CD4-positive, CD25-positive, alpha-beta regulatory T cell (primary cell): ENCODE measurements around the gene CPVL. TPM values are rescaled to one million over a fixed set of nuclear protein-coding genes. Genes with fewer than 3 reads are reported as not detected.
A peak's percentile ranks its signal among the peaks of the same experiment; 100 is the strongest.

Experiments used
- ATAC-seq, 2 donors: fragments of 150-1000 bp; cut with Tn5 transposase; one replicate each; pipeline ENCODE4 v1.10.0; 2021; ENCODE audit warnings: low read depth in 2 of 2, moderate number of reproducible peaks in 2 of 2, moderate library complexity in 1 of 2
- DNase-seq, 3 donors: peaks; one replicate each; pipeline versions ENCODE4 v3.0.0 to v3.0.0-alpha.2; 2012 to 2022; ENCODE audit warnings: mixed read lengths in 1 of 3
- H3K27ac ChIP-seq: one replicate; pipeline ENCODE4 v1.7.0; 2013; ENCODE audit warnings: mild to moderate bottlenecking, low read length; ENCODE audit not compliant: insufficient read depth, poor library complexity, severe bottlenecking
- H3K27me3 ChIP-seq: one replicate; pipeline ENCODE4 v1.7.0; 2013; ENCODE audit warnings: low read length; ENCODE audit not compliant: control insufficient read depth, insufficient read depth
- H3K36me3 ChIP-seq: one replicate; pipeline ENCODE4 v1.7.0; 2013; ENCODE audit warnings: mild to moderate bottlenecking, low read length, moderate library complexity; ENCODE audit not compliant: control insufficient read depth, insufficient read depth
- H3K4me1 ChIP-seq: 2 replicates; pipeline ENCODE4 v1.7.0; 2013; ENCODE audit warnings: mild to moderate bottlenecking, low read length; ENCODE audit not compliant: insufficient read depth, control insufficient read depth, poor library complexity, severe bottlenecking
- H3K4me3 ChIP-seq: one replicate; pipeline ENCODE4 v1.7.0; 2013; ENCODE audit warnings: low read depth, mild to moderate bottlenecking, low read length, moderate library complexity
- H3K9me3 ChIP-seq, 2 experiments: 1 replicate in 1 of 2; 2 replicates in 1 of 2; pipeline ENCODE4 v1.7.0; 2013; ENCODE audit warnings: low read length in 2 of 2, mild to moderate bottlenecking in 1 of 2, moderate library complexity in 1 of 2; ENCODE audit not compliant: control insufficient read depth in 2 of 2
- H3K27ac Mint-ChIP-seq, 3 donors: one replicate each; pipeline ENCODE4 v1.8.0; 2020 to 2022; ENCODE audit warnings: mild to moderate bottlenecking in 3 of 3, mixed read lengths in 3 of 3, moderate library complexity in 2 of 3
- H3K27me3 Mint-ChIP-seq: one replicate; pipeline ENCODE4 v1.8.0; 2022; ENCODE audit warnings: mild to moderate bottlenecking, mixed read lengths
- H3K36me3 Mint-ChIP-seq: one replicate; pipeline ENCODE4 v1.8.0; 2020; ENCODE audit warnings: mixed read lengths
- H3K4me1 Mint-ChIP-seq, 4 donors: one replicate each; pipeline ENCODE4 v1.8.0; 2020 to 2022; ENCODE audit warnings: mixed read lengths in 4 of 4, mild to moderate bottlenecking in 1 of 4
- H3K4me3 Mint-ChIP-seq, 4 donors: one replicate each; pipeline ENCODE4 v1.8.0; 2020 to 2022; ENCODE audit warnings: mild to moderate bottlenecking in 4 of 4, mixed read lengths in 4 of 4, moderate library complexity in 3 of 4
- H3K9me3 Mint-ChIP-seq, 7 donors: one replicate each; pipeline ENCODE4 v1.8.0; 2020 to 2022; ENCODE audit warnings: mixed read lengths in 7 of 7, mild to moderate bottlenecking in 3 of 7, moderate library complexity in 2 of 7
- polyA plus RNA-seq, 4 donors: library from polyadenylated mRNA; unstranded; fragments of 300-500 nt; fragmentation: Illumina TruSeq; gene quantifications; one replicate each; pipeline ENCODE4 v1.2.3, GENCODE V29; 2021
- total RNA-seq: library from RNA; stranded (reverse); gene quantifications from one replicate; pipeline ENCODE4 v1.2.3, GENCODE V29; 2022

CPVL gene
- total RNA-seq = 0.96 TPM
- polyA plus RNA-seq = 1 to 10 TPM in 1 of 4 donors, under 1 TPM in 2, not detected in 1; 0.15 to 1.3 (median 0.58) TPM

GRCh38 chr7:29146057-29146706 is at the start of gene CPVL:
Gene CPVL (minus strand): TSS chr7:29146537. CDS start chr7:29121061, 25,476 bp downstream.
- Histone ChIP-seq H3K4me1 (no peaks in the 10 kb centered on the region), H3K4me3 (no peak within 1 kb of the TSS), H3K36me3 (no peaks in the 10 kb centered on the region), H3K9me3 (no peaks in the 10 kb centered on the region), H3K27me3 (no peaks in the 10 kb centered on the region), H3K27ac (no peak within 1 kb of the TSS)
- peaks cover 0 to 2% (median 0%) of the 10 kb centered on the region in 7 donors for H3K9me3 Mint-ChIP-seq
- no peak within 1 kb of the TSS for H3K4me3 Mint-ChIP-seq
- no peak for DNase-seq
- peaks cover 17% of the 10 kb centered on the region for H3K27me3 Mint-ChIP-seq
- peak in 1 of 2 donors; percentile 24 for ATAC-seq
- H3K36me3 Mint-ChIP-seq = no peaks in the 10 kb centered on the region
- no peak within 1 kb of the TSS for H3K27ac Mint-ChIP-seq
- no peaks in the 10 kb centered on the region for H3K4me1 Mint-ChIP-seq

DNA sequence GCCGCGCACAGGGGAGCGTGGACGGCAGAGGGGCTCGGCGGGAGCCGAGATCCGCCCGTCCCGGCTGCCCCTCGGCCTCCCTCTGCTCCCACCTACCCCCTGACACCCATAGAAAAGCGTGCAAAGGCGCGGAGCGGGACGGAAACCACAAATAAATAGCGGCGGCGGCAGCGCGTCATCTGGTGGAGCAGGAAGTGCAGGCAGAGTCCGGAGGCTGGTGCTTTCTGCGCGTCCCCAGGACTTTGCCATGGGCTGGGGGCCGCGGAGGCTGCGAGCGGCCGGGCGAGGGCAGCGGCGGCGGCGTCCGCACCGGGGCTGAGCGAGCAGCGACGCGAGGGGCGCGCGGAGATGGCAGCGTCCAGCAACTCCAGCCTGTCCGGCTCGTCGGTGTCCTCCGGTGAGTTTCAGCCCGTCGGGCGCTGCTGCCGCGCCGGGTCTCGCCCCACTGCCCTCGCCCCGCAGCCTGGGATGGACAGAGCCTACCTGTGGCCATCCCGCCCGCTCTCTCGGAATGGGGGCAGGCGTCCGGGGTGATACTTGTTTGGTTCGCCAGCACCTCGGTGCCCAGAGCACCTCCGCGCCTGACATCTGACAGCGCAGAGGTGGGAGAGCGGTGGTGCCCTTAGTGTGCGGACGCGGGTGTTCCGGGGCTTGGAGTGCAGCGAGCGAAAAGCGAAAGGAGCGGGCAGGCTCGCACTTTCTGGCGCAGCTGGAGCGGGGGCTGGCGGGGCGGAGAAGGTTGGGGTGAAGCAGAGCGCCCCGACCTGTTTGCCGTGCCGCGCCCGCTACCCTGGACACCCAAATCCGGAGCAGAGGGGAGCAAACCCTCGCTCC is 48.5 kb upstream of the CPVL start, which contains the start of gene CHN2:
Gene CHN2, plus strand, starts transcription at position 182 of the 834 bp plus-strand sequence.
- Histone ChIP-seq H3K36me3 (no peaks in the 10 kb centered on the region), H3K4me3 (no peak within 1 kb of the TSS), H3K4me1 (peaks cover 5% of the 10 kb centered on the region), H3K9me3 (no peaks in the 10 kb centered on the region), H3K27me3 (peaks cover 31% of the 10 kb centered on the region), H3K27ac (no peak within 1 kb of the TSS)
- H3K27ac Mint-ChIP-seq = no peak within 1 kb of the TSS
- peaks cover 50% of the 10 kb centered on the region for H3K27me3 Mint-ChIP-seq
- peak within 1 kb of the TSS in 3 of 4 donors; percentile 52 to 69 (median 64) for H3K4me3 Mint-ChIP-seq
- peaks cover 0 to 7% (median 4%) of the 10 kb centered on the region in 4 donors for H3K4me1 Mint-ChIP-seq
- H3K9me3 Mint-ChIP-seq = peaks cover 0 to 4% (median 0%) of the 10 kb centered on the region in 7 donors
- DNase-seq (peak in 1 of 3 donors; percentile 41), ATAC-seq (peak; percentile 28 to 30)
- no peaks in the 10 kb centered on the region for H3K36me3 Mint-ChIP-seq

- Histone ChIP-seq H3K4me1 (peaks cover 5% of the 10 kb centered on the region), H3K27me3 (peaks cover 31% of the 10 kb centered on the region), H3K36me3 (no peaks in the 10 kb centered on the region), H3K27ac (no peak overlapping the region), H3K9me3 (no peaks in the 10 kb centered on the region), H3K4me3 (no peak overlapping the region)
- H3K36me3 Mint-ChIP-seq = no peaks in the 10 kb centered on the region
- ATAC-seq (no peak), DNase-seq (no peak)
- peaks cover 50% of the 10 kb centered on the region for H3K27me3 Mint-ChIP-seq
- H3K9me3 Mint-ChIP-seq = peaks cover 0 to 4% (median 0%) of the 10 kb centered on the region in 7 donors
- no peak overlapping the region for H3K4me3 Mint-ChIP-seq
- peaks cover 0 to 7% (median 4%) of the 10 kb centered on the region in 4 donors for H3K4me1 Mint-ChIP-seq
- no peak overlapping the region for H3K27ac Mint-ChIP-seq
Measured at GRCh38 chr7:29194206-29194593, 47.9 kb upstream of the CPVL start.

GRCh38 chr7:29193316-29194205 is 47.2 kb upstream of the CPVL start:
- Mint-ChIP-seq H3K4me1 (peaks cover 0 to 7% (median 6%) of the 10 kb centered on the region in 4 donors), H3K4me3 (peak overlapping the region in 2 of 4 donors; percentile 19 to 48), H3K9me3 (peaks cover 0 to 4% (median 0%) of the 10 kb centered on the region in 7 donors), H3K27me3 (peaks cover 55% of the 10 kb centered on the region), H3K36me3 (no peaks in the 10 kb centered on the region), H3K27ac (no peak overlapping the region)
- Histone ChIP-seq H3K27ac (no peak overlapping the region), H3K4me1 (peaks cover 5% of the 10 kb centered on the region), H3K4me3 (no peak overlapping the region), H3K36me3 (no peaks in the 10 kb centered on the region), H3K27me3 (peaks cover 31% of the 10 kb centered on the region), H3K9me3 (no peaks in the 10 kb centered on the region)
- DNase-seq = no peak
- no peak for ATAC-seq

DNA sequence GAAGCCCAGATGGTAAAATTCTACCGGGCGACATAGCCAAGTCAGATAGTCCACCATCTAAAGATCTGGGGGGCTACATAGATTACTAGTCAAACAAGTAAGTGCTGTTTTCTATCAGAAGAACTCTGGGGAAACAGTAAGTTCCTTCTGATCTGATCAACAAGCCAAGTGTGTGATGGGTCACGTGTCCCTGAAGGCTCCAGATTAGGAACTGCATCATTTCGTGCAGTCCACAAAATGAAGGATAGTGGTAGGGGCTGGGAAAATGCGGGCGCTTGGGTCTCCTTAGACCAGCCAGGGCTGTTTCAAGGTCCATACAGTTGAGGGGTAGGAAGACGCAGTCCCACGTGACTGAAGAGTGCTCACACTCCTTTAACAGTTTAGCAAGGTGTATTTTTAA is 46.5 kb upstream of the CPVL start:
- peaks cover 31% of the 10 kb centered on the region for H3K27me3 ChIP-seq
- Mint-ChIP-seq H3K9me3 (peaks cover 0 to 4% (median 0%) of the 10 kb centered on the region in 7 donors), H3K27ac (peak overlapping the region in 1 of 3 donors; percentile 6), H3K36me3 (no peaks in the 10 kb centered on the region), H3K27me3 (peaks cover 56% of the 10 kb centered on the region), H3K4me1 (peaks cover 0 to 7% (median 6%) of the 10 kb centered on the region in 4 donors), H3K4me3 (no peak overlapping the region)
- no peak overlapping the region for H3K4me3 ChIP-seq
- no peaks in the 10 kb centered on the region for H3K36me3 ChIP-seq
- ATAC-seq (no peak), DNase-seq (no peak)
- peaks cover 5% of the 10 kb centered on the region for H3K4me1 ChIP-seq
- H3K27ac ChIP-seq = no peak overlapping the region
- H3K9me3 ChIP-seq = no peaks in the 10 kb centered on the region

DNA sequence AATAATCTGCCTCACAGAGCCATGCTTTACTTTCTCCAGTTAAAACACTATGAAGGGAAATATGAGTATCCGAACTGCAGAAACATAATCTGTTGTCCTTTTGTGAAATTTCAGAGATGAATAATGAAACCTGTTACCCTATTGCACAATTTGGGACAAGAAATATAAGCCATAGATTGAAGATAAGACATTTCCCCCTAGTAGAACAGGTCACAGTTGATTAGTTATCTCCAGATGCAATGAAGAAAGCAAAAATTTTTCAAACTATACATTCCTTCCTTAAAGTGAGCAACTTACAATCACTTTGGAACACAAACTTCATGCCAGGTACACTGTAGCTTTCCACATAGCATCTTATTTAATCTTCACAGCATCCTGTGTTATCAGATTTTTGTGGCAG is 46.0 kb upstream of the CPVL start:
- peaks cover 5% of the 10 kb centered on the region for H3K4me1 ChIP-seq
- H3K4me3 Mint-ChIP-seq = no peak overlapping the region
- DNase-seq = no peak
- H3K36me3 ChIP-seq = no peaks in the 10 kb centered on the region
- peaks cover 56% of the 10 kb centered on the region for H3K27me3 Mint-ChIP-seq
- H3K36me3 Mint-ChIP-seq = no peaks in the 10 kb centered on the region
- H3K9me3 Mint-ChIP-seq = peaks cover 0 to 4% (median 0%) of the 10 kb centered on the region in 7 donors
- no peak overlapping the region for H3K4me3 ChIP-seq
- H3K4me1 Mint-ChIP-seq = peaks cover 0 to 7% (median 6%) of the 10 kb centered on the region in 4 donors
- no peak for ATAC-seq
- H3K9me3 ChIP-seq = no peaks in the 10 kb centered on the region
- H3K27me3 ChIP-seq = peaks cover 28% of the 10 kb centered on the region
- H3K27ac ChIP-seq = no peak overlapping the region
- H3K27ac Mint-ChIP-seq = no peak overlapping the region

DNA sequence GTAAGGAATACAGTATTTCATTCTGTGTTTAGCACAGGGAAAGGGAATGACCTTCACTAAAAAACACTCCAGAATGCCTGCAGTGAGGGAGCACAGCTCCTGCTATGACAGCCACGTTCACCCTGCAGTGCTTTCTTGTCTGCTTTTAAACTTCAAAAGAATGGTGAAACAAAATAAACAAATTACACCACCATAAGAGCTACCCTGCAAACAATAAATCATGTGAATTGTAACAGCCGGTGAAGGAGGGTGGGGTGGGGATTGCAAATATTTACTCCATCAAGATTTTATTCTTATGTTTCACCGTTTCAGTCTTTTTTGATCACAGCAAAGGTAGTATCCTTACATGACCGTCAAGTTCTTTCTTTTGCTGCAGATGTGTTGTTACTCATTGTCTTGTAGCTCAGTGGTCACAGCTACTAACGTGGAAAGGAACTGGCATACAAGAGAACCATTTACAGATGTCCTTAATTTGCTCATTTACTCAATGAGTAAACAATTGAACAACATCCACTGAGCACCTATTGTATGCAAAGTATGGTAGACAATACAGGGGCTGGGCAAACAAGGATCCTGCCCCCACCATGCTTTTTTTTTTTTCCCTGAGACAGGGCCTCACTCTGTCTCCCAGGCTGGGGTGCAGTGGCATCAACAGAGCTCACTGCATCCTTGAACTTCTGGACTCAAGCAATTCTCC is 44.2 kb upstream of the CPVL start:
- H3K4me3 Mint-ChIP-seq = no peak overlapping the region
- Histone ChIP-seq H3K27ac (no peak overlapping the region), H3K36me3 (no peaks in the 10 kb centered on the region), H3K27me3 (peaks cover 14% of the 10 kb centered on the region), H3K4me3 (no peak overlapping the region), H3K4me1 (peaks cover 5% of the 10 kb centered on the region), H3K9me3 (no peaks in the 10 kb centered on the region)
- H3K4me1 Mint-ChIP-seq = peaks cover 0 to 5% (median 2%) of the 10 kb centered on the region in 4 donors
- no peaks in the 10 kb centered on the region for H3K36me3 Mint-ChIP-seq
- H3K27me3 Mint-ChIP-seq = peaks cover 48% of the 10 kb centered on the region
- ATAC-seq = no peak
- no peak for DNase-seq
- H3K9me3 Mint-ChIP-seq = peaks cover 0 to 4% (median 0%) of the 10 kb centered on the region in 7 donors
- no peak overlapping the region for H3K27ac Mint-ChIP-seq
